Measurements from ENCODE around the gene SDCBP2. TPM values are rescaled to one million over a fixed set of nuclear protein-coding genes. Genes with fewer than 3 reads are reported as not detected.

SDCBP2 gene
- total and polyA plus RNA-seq, 2 of the 8 experiments (the other 6 are each of a cell fraction or from before 2014, with no cell fraction given), result 4.2 to 6.7 TPM

GRCh38 chr20:1362484-1362883 is 33.5 kb upstream of the SDCBP2 start (continued):
- no peak for TF ChIP-seq NRF1 (IDR thresholded peaks at IDR 0.05; ENCODE audit: low read depth, low read length)
- TF ChIP-seq EGR1 (IDR thresholded peaks at IDR 0.05; ENCODE audit: borderline replicate concordance, low read depth, low read length), result no peak
- no peak for TF ChIP-seq SUZ12 (IDR thresholded peaks at IDR 0.05; ENCODE audit: low read length)
- no peak for TF ChIP-seq CHD7 (IDR thresholded peaks at IDR 0.05; ENCODE audit: insufficient replicate concordance, low read length)
- TF ChIP-seq MAX (IDR thresholded peaks at IDR 0.05), result no peak
- no peak for TF ChIP-seq ASH2L (IDR thresholded peaks at IDR 0.05; ENCODE audit: low read length)
- TF ChIP-seq POLR2A (IDR thresholded peaks at IDR 0.05; ENCODE audit: control extremely low read depth in 1 of 2, low read depth in 2 of 2, low read length in 2 of 2), result no peak
- no peak for TF ChIP-seq CHD1 (IDR thresholded peaks at IDR 0.05; ENCODE audit: low read depth, low read length)

All from H1 (cell line).